Mucosa of rectum (tissue), 2 donors: ENCODE data around the gene PDE4D.
"Not testable (repeated sequence)": the region's sequence is repeated elsewhere in the genome, so short reads cannot be mapped to it uniquely, and the experiment has no call there.

ENCODE experiments used
- H3K27ac ChIP-seq, 2 donors: one replicate each; pipeline ENCODE4 v1.7.0; 2013; ENCODE audit warnings: inconsistent platforms in 2 of 2, low read depth in 2 of 2, low read length in 2 of 2
- H3K27me3 ChIP-seq, 2 donors: one replicate each; pipeline ENCODE4 v1.7.0; 2013; ENCODE audit warnings: low read length in 2 of 2; ENCODE audit not compliant: control insufficient read depth in 2 of 2, insufficient read depth in 2 of 2
- H3K36me3 ChIP-seq, 2 donors: one replicate each; pipeline ENCODE4 v1.7.0; 2013; ENCODE audit warnings: low read length in 2 of 2; ENCODE audit not compliant: control insufficient read depth in 2 of 2, insufficient read depth in 2 of 2
- H3K4me1 ChIP-seq, 2 donors: one replicate each; pipeline ENCODE4 v1.7.0; 2013; ENCODE audit warnings: low read length in 2 of 2, mild to moderate bottlenecking in 1 of 2; ENCODE audit not compliant: control insufficient read depth in 2 of 2, insufficient read depth in 2 of 2
- H3K4me3 ChIP-seq, 2 donors: one replicate each; pipeline ENCODE4 v1.7.0; 2013; ENCODE audit warnings: low read length in 2 of 2
- H3K9ac ChIP-seq, 2 donors: one replicate each; pipeline ENCODE4 v1.7.0; 2013; ENCODE audit warnings: low read length in 2 of 2, low read depth in 1 of 2, mild to moderate bottlenecking in 1 of 2
- H3K9me3 ChIP-seq, 2 donors: one replicate each; pipeline ENCODE4 v1.7.0; 2013; ENCODE audit warnings: low read length in 2 of 2; ENCODE audit not compliant: control insufficient read depth in 2 of 2
- donor health status: healthy.
- donor health status: Normal muscosa, but diverticular disease.

Gene PDE4D

DNA sequence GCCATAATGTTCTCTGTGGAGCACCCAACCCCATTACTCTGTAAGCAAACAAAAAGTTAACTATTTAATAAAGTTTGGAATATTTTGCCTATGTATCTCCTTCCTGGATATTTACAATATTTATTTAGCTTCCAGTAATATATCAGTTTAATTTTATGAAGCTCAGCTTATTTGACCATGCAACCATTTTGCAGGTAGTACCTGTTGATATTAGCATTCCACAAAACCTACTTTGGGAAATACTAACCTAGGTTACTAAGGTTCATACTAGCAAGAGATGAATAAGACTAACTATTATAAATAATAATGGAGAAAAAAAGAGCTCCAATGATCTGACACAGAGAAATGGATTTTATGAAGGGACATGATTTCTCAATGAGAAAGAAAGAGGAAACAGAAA is 506.4 kb downstream of the PDE4D start:
- no peak overlapping the region for H3K4me3 ChIP-seq
- H3K9me3 ChIP-seq = no peaks in the 10 kb centered on the region
- no peak overlapping the region for H3K9ac ChIP-seq
- no peaks in the 10 kb centered on the region for H3K36me3 ChIP-seq
- H3K4me1 ChIP-seq = no peaks in the 10 kb centered on the region
- no peaks in the 10 kb centered on the region for H3K27me3 ChIP-seq
- no peak overlapping the region for H3K27ac ChIP-seq

DNA sequence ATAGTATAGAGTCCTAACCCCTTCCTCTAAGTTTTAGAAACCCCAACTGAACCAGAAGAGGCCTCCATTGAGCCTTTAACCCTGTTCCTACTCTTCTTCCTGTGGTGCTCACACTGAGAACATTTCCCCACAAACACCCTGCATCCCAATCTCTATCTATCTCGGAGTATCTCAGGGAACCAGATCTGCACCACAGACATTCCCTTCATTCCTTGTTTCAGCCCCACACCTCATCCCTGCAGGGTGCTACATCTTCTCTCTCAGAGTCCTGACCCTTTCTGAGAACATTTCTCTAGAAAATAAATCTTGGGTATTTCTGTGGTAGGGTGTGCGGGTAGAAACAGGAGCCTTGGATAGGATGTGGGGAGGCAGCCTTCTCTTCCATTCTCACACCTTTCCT is 507.8 kb downstream of the PDE4D start:
- Histone ChIP-seq H3K27me3 (no peaks in the 10 kb centered on the region), H3K4me1 (no peaks in the 10 kb centered on the region), H3K9me3 (no peaks in the 10 kb centered on the region), H3K9ac (no peak overlapping the region), H3K27ac (no peak overlapping the region), H3K4me3 (no peak overlapping the region), H3K36me3 (no peaks in the 10 kb centered on the region)

DNA sequence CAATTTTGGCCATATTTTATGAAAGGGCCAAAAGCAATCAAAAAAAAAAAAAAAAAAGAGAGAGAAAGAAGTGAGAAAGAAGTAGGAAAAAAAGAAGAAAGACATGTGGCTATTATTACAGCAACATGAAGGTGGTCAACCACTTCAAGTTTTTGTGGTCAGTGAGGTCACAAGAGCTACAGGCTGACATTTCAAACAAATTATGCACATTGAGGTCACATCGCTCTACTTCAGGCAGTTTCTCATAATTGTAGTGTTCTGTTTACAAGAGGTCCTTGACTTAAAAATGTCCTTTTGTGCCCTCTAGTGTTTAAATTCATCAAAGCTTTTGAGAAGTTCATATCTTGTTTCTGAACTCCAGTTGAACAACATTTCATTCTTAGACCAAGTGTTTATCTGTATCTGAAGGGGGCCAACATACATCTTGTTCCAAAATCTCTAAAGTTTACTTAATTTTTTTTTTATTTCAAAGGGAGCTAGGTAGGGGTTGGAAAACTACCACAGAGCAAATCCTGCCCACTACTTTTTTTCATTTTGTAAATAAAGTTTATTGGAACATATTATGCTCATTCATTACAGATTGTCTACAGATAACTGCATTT is 513.1 kb downstream of the PDE4D start:
- no peaks in the 10 kb centered on the region for H3K36me3 ChIP-seq

GRCh38 chr5:59374036-59374435 is 519.5 kb downstream of the PDE4D start:
- not testable (repeated sequence) for H3K36me3 ChIP-seq, H3K4me3 ChIP-seq, H3K27me3 ChIP-seq, H3K27ac ChIP-seq, H3K9ac ChIP-seq, H3K4me1 ChIP-seq, H3K9me3 ChIP-seq

More for the DNA sequence above, 513.1 kb downstream of the PDE4D start:
- H3K27ac ChIP-seq = no peak overlapping the region
- peaks cover 0 to 2% of the 10 kb centered on the region in 2 donors for H3K4me1 ChIP-seq
- no peak overlapping the region for H3K9ac ChIP-seq
- no peaks in the 10 kb centered on the region for H3K27me3 ChIP-seq
- H3K4me3 ChIP-seq = no peak overlapping the region
- no peaks in the 10 kb centered on the region for H3K9me3 ChIP-seq

GRCh38 chr5:59371525-59372127 is 521.9 kb downstream of the PDE4D start:
- H3K9ac ChIP-seq = no peak overlapping the region
- H3K4me3 ChIP-seq = no peak overlapping the region
- no peaks in the 10 kb centered on the region for H3K27me3 ChIP-seq
- H3K27ac ChIP-seq = no peak overlapping the region
- H3K9me3 ChIP-seq = peaks cover 0 to 3% of the 10 kb centered on the region in 2 donors
- no peaks in the 10 kb centered on the region for H3K36me3 ChIP-seq
- peaks cover 0 to 2% of the 10 kb centered on the region in 2 donors for H3K4me1 ChIP-seq

- H3K36me3 ChIP-seq = no peaks in the 10 kb centered on the region
- H3K9ac ChIP-seq = no peak overlapping the region
- H3K27ac ChIP-seq = no peak overlapping the region
- H3K4me3 ChIP-seq = no peak overlapping the region
- peaks cover 0 to 2% of the 10 kb centered on the region in 2 donors for H3K4me1 ChIP-seq
- H3K9me3 ChIP-seq = peaks cover 0 to 3% of the 10 kb centered on the region in 2 donors
- H3K27me3 ChIP-seq = no peaks in the 10 kb centered on the region
Measured at GRCh38 chr5:59368951-59369350, 524.6 kb downstream of the PDE4D start.

DNA sequence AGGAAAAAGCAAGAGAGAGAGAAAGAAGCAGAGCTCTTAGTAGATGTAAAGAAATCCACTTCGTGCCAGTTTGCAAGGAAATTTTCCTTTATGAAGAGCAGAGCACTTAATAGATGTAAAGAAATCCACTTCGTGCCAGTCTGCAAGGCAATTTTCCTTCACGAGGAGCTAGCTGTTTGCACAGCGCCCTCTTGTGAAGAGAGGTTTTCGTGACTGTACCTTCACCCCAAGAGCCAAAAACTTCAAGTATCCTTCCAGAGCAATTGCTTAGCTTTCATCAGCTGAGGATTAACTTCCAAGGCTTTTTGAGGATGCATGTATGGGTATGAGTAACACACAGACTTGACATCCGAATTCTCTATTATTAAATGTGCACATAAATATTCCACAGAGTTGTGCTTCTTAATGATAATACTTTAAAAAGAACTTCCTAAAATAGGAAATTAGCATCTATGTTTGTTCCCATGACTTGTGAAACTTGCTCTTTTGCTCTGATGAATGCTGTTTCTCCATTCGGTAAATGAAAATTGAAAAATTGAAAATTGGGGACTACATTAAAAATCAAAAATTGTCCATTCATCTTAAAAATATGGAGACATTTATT is 525.6 kb downstream of the PDE4D start:
- Histone ChIP-seq H3K9me3 (no peaks in the 10 kb centered on the region), H3K4me1 (peaks cover 0 to 2% of the 10 kb centered on the region in 2 donors), H3K27me3 (no peaks in the 10 kb centered on the region), H3K4me3 (no peak overlapping the region), H3K36me3 (no peaks in the 10 kb centered on the region), H3K9ac (no peak overlapping the region), H3K27ac (no peak overlapping the region)

GRCh38 chr5:59366784-59367183 is 526.7 kb downstream of the PDE4D start:
- H3K9ac ChIP-seq = no peak overlapping the region
- no peaks in the 10 kb centered on the region for H3K9me3 ChIP-seq
- H3K36me3 ChIP-seq = no peaks in the 10 kb centered on the region
- H3K27me3 ChIP-seq = no peaks in the 10 kb centered on the region
- H3K27ac ChIP-seq = no peak overlapping the region
- no peak overlapping the region for H3K4me3 ChIP-seq
- no peaks in the 10 kb centered on the region for H3K4me1 ChIP-seq

- H3K9me3 ChIP-seq = no peaks in the 10 kb centered on the region
- H3K4me1 ChIP-seq = no peaks in the 10 kb centered on the region
- H3K27ac ChIP-seq = no peak overlapping the region
- no peak overlapping the region for H3K9ac ChIP-seq
- no peaks in the 10 kb centered on the region for H3K36me3 ChIP-seq
- no peaks in the 10 kb centered on the region for H3K27me3 ChIP-seq
- no peak overlapping the region for H3K4me3 ChIP-seq
Measured at GRCh38 chr5:59362438-59362837, 531.1 kb downstream of the PDE4D start.

DNA sequence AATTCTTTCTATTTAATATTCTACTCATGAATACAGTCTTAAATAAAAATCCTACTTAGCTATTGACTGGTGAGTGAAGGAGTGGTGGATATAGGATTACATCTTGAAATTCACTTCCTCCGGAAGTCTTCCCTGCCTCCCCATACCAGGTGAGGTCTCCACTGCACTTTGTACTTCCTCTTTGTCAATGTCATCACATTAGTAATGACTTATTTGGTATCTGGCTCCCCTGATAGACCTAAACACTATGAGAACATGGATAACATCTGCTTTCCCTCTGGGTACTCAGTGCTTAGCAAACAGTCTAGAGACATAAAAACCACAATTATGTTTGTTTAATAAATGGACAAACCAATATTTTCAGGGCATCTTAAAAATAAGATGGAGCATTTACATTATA is 532.1 kb downstream of the PDE4D start:
- no peaks in the 10 kb centered on the region for H3K4me1 ChIP-seq

More for the DNA sequence above, 532.1 kb downstream of the PDE4D start:
- no peaks in the 10 kb centered on the region for H3K27me3 ChIP-seq
- no peaks in the 10 kb centered on the region for H3K36me3 ChIP-seq
- H3K9me3 ChIP-seq = no peaks in the 10 kb centered on the region
- no peak overlapping the region for H3K9ac ChIP-seq
- no peak overlapping the region for H3K27ac ChIP-seq
- H3K4me3 ChIP-seq = no peak overlapping the region
